Activated CD4-positive, alpha-beta T cell treated with anti-CD3 and anti-CD28 coated beads, Interleukin-2, Interleukin-4, amounts not matched to agents 100 ng/mL and 50 ng/mL, durations not matched to agents 16 hours and 8 hours (primary cell): ENCODE data around the gene PTPRR.

Experiments used
- DNase-seq: peaks from one replicate; pipeline ENCODE4 v3.0.0-alpha.2; 2020; ENCODE audit warnings: low spot score

The PTPRR gene

GRCh38 chr12:70920251-70920851 lies at the start of gene PTPRR:
PTPRR (minus strand) TSS chr12:70920738; CDS start chr12:70920390, 348 bp downstream.
- DNase-seq, result no peak

- DNase-seq, result no peak
These were observed 46.7 kb upstream of the PTPRR start for GRCh38 chr12:70966996-70967790.

GRCh38 chr12:70966046-70966445 lies 45.5 kb upstream of the PTPRR start:
- DNase-seq, result no peak

- DNase-seq, result no peak
These were observed 44.5 kb upstream of the PTPRR start for GRCh38 chr12:70964867-70965510.

GRCh38 chr12:70963081-70963660 lies 42.6 kb upstream of the PTPRR start:
- no peak for DNase-seq

GRCh38 chr12:70962226-70962794 lies 41.8 kb upstream of the PTPRR start:
- DNase-seq, result no peak

GRCh38 chr12:70960484-70960883 lies 39.9 kb upstream of the PTPRR start:
- DNase-seq, result no peak

- DNase-seq, result no peak
These were observed 34.9 kb upstream of the PTPRR start for GRCh38 chr12:70955415-70955814.

GRCh38 chr12:70950451-70950850 lies 29.9 kb upstream of the PTPRR start:
- DNase-seq, result no peak

- no peak for DNase-seq
These were observed 28.4 kb upstream of the PTPRR start for GRCh38 chr12:70948976-70949336.

GRCh38 chr12:70948236-70948975 lies 27.9 kb upstream of the PTPRR start:
- no peak for DNase-seq

- DNase-seq, result no peak
These were observed 15.8 kb upstream of the PTPRR start for GRCh38 chr12:70936203-70936813.

GRCh38 chr12:70933133-70933532 lies 12.6 kb upstream of the PTPRR start:
- no peak for DNase-seq

- no peak for DNase-seq
These were observed 8.5 kb upstream of the PTPRR start for GRCh38 chr12:70929029-70929428.

- DNase-seq, result no peak
These were observed 7.5 kb upstream of the PTPRR start for GRCh38 chr12:70928071-70928470.

- no peak for DNase-seq
These were observed 6.8 kb upstream of the PTPRR start for GRCh38 chr12:70927356-70927755.

GRCh38 chr12:70925539-70925938 lies 5.0 kb upstream of the PTPRR start:
- DNase-seq, result no peak

- DNase-seq, result no peak
These were observed 353 bp upstream of the PTPRR start for GRCh38 chr12:70920891-70921290.

- no peak for DNase-seq
These were observed 922 bp downstream of the PTPRR start for GRCh38 chr12:70919597-70920035.

- DNase-seq, result no peak
These were observed 1.4 kb downstream of the PTPRR start for GRCh38 chr12:70919176-70919575.

GRCh38 chr12:70918321-70918720 lies 2.2 kb downstream of the PTPRR start:
- DNase-seq, result no peak
